Chondrocyte (in vitro differentiated cells): Measurements from ENCODE around the gene OR51B4. TPM values are rescaled to one million over a fixed set of nuclear protein-coding genes. Genes with fewer than 3 reads are reported as not detected.
"Not testable (repeated sequence)": the region's sequence is repeated elsewhere in the genome, so short reads cannot be mapped to it uniquely, and the experiment has no call there.

Experiments
- DNase-seq: peaks from one replicate; pipeline ENCODE4 v3.0.0; 2021; ENCODE audit warnings: mixed read lengths, low spot score
- H3K27ac Mint-ChIP-seq: one replicate; pipeline ENCODE4 v1.8.0; 2021; ENCODE audit warnings: mild to moderate bottlenecking, moderate library complexity, mixed read lengths; ENCODE audit not compliant: unreplicated experiment
- H3K27me3 Mint-ChIP-seq: 2 replicates; pipeline ENCODE4 v1.8.0; 2021; ENCODE audit warnings: low read depth, mixed read lengths
- H3K36me3 Mint-ChIP-seq: 2 replicates; pipeline ENCODE4 v1.8.0; 2021; ENCODE audit warnings: low read depth, mixed read lengths
- H3K4me1 Mint-ChIP-seq: 2 replicates; pipeline ENCODE4 v1.8.0; 2021; ENCODE audit warnings: low read depth, mild to moderate bottlenecking, mixed read lengths
- H3K4me3 Mint-ChIP-seq: one replicate; pipeline ENCODE4 v1.8.0; 2021; ENCODE audit warnings: mild to moderate bottlenecking, moderate library complexity, mixed read lengths; ENCODE audit not compliant: unreplicated experiment
- H3K9me3 Mint-ChIP-seq: 2 replicates; pipeline ENCODE4 v1.8.0; 2021; ENCODE audit warnings: low read depth, mixed read lengths
- total RNA-seq: library from RNA; stranded (reverse); gene quantifications from 3 replicates; pipeline ENCODE4 v1.2.1, GENCODE V29; 2021
- TF ChIP-seq, protein P1 (sequence below): fragments of 200-600 bp; sonication (generic); IDR thresholded peaks from 2 replicates; pipeline ENCODE4 v1.5.0; 2021; ENCODE audit warnings: antibody characterized with exemption, mild to moderate bottlenecking, moderate library complexity

OR51B4 gene
- total RNA-seq, 1 donor from 2014 or later, result not detected

DNA sequence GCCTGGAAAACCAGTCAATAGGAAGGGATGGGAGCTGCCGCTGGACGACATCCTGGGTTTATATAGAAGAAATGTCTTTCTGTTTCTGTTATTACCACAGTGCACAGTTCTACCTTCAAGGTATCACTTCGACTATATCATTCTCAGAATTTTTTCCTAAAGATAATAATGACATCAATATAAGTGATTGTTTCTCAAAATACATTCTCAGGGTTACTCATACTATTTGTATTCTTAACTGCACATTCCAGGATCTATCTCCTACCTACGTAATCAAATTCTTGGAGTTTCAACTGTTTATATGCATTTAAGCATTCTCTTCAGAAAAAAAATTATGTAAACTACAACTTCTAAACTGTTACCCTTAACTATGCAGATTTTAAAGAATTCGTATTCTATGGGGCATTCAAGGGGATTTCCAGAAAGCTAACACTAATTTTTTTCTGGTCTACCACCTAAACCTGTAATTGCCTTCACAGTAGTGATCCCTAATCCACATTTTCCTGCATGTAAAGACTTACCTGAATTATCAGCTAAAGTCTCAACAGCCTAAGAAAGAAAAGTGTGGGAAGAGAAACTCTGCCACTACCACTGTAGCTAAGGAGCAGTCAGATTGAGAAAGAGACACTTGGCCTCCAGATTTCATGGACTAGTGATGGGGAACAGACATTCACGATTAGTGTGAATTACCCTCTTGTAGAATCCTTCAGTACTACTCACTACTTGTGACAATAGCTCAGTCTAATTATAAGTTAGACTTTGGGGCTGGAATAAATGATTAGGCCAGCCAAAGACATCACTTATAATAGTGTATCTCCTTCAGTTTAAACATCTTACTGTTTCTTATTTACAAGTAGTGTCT, 42.0 kb upstream of the OR51B4 start, which contains the start of gene OR51B5:
OR51B5 (minus strand) TSS at position 51 of the 862 bp plus-strand sequence; CDS start at position 51, 0 bp downstream.
- TF ChIP-seq, protein P1, sequence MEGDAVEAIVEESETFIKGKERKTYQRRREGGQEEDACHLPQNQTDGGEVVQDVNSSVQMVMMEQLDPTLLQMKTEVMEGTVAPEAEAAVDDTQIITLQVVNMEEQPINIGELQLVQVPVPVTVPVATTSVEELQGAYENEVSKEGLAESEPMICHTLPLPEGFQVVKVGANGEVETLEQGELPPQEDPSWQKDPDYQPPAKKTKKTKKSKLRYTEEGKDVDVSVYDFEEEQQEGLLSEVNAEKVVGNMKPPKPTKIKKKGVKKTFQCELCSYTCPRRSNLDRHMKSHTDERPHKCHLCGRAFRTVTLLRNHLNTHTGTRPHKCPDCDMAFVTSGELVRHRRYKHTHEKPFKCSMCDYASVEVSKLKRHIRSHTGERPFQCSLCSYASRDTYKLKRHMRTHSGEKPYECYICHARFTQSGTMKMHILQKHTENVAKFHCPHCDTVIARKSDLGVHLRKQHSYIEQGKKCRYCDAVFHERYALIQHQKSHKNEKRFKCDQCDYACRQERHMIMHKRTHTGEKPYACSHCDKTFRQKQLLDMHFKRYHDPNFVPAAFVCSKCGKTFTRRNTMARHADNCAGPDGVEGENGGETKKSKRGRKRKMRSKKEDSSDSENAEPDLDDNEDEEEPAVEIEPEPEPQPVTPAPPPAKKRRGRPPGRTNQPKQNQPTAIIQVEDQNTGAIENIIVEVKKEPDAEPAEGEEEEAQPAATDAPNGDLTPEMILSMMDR, result no peak
- Mint-ChIP-seq H3K4me3 (no peak within 1 kb of the TSS), H3K4me1 (no peaks in the 10 kb centered on the region), H3K27me3 (peaks cover 25% of the 10 kb centered on the region), H3K36me3 (no peaks in the 10 kb centered on the region), H3K9me3 (no peaks in the 10 kb centered on the region), H3K27ac (no peak within 1 kb of the TSS)
- DNase-seq, result no peak

DNA sequence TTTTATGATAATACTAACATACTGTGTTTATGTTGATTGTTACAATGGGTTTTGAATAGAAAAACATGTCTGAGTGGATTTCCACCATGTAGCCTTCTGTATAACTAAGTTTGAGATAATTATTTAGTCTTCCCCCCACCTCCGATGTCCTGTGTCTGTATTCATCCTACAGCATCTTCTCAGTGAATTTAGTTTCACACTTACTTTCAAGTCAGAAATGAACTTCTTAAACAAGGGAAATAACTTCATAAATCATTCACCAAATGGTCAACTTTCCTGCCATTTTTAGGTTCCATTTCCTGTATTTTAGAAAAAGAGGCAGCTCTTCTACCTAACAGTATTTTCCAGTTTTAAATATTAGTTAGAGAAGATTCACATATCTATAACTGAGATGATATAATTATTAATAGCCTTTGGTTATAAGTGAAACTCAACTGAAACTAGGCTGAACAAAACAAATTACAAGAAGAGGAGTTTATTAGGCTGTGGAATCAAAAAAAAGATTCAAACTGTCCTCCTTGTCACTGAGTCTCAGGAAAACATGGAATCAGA, 38.1 kb upstream of the OR51B4 start:
- TF ChIP-seq, protein P1, result no peak
- H3K36me3 Mint-ChIP-seq, result no peaks in the 10 kb centered on the region
- no peak overlapping the region for H3K27ac Mint-ChIP-seq
- H3K27me3 Mint-ChIP-seq, result peaks cover 5% of the 10 kb centered on the region
- DNase-seq, result no peak
- no peaks in the 10 kb centered on the region for H3K9me3 Mint-ChIP-seq
- H3K4me3 Mint-ChIP-seq, result no peak overlapping the region
- H3K4me1 Mint-ChIP-seq, result no peaks in the 10 kb centered on the region

DNA sequence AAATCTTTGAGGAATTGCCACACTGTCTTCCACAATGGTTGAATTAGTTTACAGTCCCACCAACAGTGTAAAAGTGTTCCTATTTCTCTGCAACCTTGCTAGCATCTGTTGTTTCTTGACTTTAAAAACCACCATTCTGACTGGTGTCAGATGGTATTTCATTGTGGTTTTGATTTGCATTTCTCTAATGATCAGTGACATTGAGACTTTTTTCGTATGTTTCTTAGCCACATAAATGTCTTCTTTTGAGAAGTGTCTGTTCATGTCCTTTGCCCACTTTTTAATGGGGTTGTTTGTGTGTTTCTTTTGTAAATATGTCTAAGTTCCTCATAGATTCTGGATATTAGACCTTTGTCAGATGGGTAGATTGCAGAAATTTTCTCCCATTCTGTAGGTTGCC, 35.5 kb upstream of the OR51B4 start:
- DNase-seq, H3K36me3 Mint-ChIP-seq, H3K9me3 Mint-ChIP-seq, H3K27me3 Mint-ChIP-seq, H3K27ac Mint-ChIP-seq, H3K4me3 Mint-ChIP-seq, H3K4me1 Mint-ChIP-seq: not testable (repeated sequence)

DNA sequence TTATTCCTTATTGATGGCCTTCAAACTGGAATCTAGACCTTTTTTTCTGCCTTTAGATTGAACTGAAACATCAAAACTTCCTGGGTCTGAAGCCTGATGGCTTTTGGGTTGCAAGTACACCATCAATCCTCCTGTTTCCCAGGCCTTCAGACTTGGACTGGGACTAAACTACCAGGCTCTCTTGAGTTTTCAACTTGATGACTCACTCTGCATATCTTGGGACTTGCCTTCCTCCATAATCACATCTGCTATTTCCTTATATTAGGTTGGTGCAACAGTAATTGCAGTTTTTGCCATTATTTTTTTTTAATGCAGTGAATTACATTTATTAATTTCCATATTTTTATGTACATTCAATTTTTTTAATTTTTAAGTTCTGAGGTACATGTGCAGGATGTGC, 34.6 kb upstream of the OR51B4 start:
- Mint-ChIP-seq H3K36me3 (no peaks in the 10 kb centered on the region), H3K4me1 (no peaks in the 10 kb centered on the region), H3K9me3 (no peaks in the 10 kb centered on the region), H3K27me3 (peaks cover 9% of the 10 kb centered on the region), H3K27ac (no peak overlapping the region), H3K4me3 (no peak overlapping the region)
- no peak for DNase-seq
- TF ChIP-seq, protein P1, result no peak

DNA sequence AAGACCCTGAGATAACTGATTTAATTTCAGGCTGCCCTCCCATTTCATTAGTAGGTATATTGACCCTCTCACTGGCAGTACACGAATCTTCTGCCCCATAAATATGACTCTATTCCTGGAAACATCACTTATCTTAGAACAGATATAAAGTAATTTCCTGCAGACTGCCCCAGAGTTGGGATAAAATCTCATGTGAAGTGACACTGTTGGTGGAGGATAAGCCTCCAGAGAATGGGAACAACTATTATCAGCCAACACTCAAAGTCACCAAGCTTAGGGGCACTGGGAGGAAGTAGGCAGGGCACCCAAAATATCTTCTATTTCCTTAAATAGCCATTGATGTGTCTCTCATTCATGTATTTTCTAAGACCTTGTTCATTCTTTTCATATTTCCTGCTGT, 33.4 kb upstream of the OR51B4 start:
- no peak for DNase-seq
- Mint-ChIP-seq H3K4me3 (no peak overlapping the region), H3K9me3 (no peaks in the 10 kb centered on the region), H3K4me1 (no peaks in the 10 kb centered on the region), H3K27me3 (peaks cover 13% of the 10 kb centered on the region), H3K36me3 (no peaks in the 10 kb centered on the region), H3K27ac (no peak overlapping the region)
- TF ChIP-seq, protein P1, result no peak
